GM18870 (cell line): ENCODE data around the gene RNF112.

ENCODE experiments used
- ATAC-seq: cut with Tn5 transposase; IDR thresholded peaks from one replicate; pipeline ENCODE4 v1.9.1; 2021; ENCODE audit warnings: moderate library complexity; ENCODE audit not compliant: unreplicated experiment

RNF112 gene

DNA sequence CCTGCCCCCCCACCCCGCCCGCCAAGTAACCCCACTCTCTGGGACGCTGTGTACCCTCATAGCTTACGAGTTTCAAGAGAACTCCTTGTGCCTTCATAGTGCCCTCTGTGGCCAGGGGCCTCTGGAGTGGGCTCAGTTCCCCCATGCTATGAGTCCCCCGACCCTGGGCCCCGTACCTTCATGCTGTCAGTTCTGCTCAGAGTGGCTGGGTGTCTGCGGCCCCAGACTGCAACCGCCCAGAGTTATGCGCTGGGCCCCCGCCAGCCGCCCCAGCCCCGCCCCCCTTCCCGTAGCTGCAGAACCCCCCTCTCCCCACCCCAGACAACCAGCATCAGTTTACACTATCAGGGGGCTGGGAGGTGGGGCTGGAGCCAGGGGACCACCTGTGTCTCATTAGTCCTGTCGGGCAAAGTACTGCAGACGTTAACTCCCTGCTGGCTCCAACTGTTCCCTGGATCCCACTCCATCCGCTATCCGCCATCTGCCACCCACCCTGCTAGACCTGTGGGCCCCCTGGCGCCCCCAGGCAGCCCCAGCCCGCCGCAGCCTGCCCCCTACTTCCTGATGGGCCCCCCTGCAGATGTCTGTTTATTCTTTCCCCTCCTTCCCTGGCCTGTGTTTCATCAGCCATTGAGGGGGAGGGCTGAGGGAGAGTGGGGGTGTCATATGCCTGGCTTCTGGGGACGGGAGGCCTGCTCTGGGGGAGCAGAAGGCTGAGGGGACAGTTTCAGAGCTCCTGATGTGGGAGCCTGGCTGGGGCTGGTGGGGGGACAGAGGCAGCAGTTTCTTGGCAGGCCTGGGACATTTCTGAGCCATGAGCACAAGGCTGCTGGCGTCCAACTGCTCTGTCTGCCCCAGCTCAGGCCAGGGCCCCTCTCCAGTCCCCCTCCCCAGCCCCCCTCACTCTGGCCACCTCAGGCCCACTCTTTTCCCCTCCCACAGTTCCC is 23.8 kb upstream of the RNF112 start, which contains the start of gene MFAP4:
Gene MFAP4 (minus strand): TSS at position 217 of the 947 bp plus-strand sequence. CDS start 35 bp downstream, at position 182.
- ATAC-seq: no peak

DNA sequence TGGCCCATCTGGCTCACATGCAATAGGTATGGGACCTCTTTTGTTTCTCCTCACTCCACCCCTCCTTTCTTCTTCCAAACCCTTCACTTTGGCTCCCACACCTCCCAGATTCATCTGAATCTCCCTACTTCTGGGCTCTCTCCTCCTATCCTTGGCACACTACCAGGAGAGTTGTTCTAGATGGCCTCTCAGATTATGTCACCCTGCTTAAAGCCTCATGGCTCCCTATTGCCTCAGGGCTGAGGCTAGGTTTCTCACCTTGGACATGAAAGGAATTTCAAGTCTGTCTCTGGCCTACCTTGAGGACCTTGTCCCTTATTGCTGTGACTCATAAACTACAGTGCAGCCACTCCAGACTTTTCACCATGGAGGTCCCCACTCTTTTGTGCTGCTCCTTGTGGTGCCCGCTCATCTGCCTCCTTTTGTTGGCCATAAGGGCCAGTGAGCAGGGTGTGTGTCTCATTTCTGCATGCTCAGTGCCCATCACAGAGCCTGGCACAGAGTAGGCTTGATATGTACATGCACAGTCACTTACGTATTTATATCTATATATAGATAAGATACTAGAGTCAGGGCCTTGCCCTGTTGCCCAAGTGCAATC is 23.0 kb upstream of the RNF112 start:
- ATAC-seq: no peak

DNA sequence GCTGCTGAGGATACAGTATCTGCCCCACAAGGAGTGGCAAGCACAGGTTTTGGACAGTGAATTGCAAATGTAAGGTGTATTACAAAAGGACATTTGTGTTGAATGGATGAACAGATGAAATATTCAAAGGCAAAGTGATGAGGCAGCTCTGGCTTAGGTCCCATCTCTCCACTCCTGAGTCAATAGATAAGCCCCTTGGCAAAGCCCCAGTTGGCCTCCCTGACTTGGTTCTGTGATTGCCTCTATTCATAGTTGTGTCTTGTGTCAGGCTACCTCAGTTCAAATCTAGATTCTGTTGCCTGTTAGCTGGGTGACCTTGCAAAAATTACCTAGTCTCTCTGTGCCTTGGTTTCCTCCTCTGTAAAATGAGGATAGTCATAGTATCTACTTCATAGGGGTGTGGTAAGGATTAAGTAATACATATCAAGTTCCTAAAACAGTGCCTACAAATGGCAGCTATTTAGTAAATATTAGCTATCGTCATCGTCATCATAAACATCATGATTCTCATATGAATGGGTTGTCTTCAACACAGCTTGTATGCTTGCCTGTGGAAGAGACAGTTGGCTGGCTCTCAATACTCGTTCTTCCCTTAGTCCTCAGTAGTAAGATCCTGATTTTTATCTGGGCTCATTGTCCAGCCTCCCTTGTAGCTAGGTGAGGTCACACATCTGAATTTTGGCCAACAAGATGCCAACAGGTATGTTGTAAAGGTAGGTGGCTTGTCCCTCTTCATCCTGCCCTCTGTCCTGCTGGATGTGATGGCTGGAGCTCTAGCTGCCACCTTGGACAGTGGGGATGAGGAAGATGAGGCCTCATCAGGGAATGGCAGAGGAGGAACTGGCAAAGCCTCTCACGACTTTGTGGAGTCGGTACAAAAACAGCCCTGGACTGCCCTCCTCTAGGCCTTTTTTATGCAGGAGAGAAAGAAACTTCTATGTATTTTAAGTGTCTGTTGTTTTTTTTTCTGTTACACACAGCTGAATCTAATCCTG is 21.9 kb upstream of the RNF112 start:
- ATAC-seq: no peak

DNA sequence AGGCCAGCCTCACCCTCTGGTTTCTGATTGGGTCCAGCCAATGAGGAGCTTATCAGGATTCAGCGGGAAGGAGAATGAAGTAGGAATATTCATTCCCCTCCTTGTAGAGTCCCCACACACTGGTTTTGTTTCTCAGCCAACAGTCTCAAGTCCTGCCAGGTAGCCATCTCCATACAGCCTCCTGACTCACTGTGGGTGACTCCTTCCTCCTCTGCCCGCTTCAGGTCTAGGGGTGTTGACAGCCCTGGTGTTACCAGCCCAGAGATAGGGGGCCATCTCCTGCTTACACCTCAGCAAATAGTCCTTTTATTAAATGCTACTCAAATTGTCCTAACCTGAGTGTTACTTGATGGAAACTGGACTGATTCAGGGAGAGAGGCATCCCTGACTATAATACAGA is 20.1 kb upstream of the RNF112 start:
- ATAC-seq: no peak

DNA sequence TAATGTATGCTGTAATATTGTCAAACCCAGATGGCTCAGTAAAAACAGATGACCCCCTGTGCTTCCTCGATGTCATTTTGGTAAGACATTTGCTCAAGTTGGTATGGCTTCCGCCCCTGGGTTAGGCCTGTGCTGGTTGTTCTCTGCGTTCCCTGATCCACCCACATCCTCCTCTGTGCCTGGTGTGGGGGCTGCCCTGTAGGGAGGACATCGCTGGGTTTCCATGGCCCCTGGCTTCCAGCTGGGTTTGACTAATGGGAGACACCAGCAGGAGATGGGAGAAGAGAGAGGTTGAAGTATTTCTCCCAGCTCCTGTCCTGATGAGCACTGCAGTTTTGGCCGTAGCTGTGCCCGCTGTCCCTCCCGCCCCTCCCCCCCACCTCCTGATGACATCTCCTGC is 19.6 kb upstream of the RNF112 start:
- ATAC-seq: no peak

DNA sequence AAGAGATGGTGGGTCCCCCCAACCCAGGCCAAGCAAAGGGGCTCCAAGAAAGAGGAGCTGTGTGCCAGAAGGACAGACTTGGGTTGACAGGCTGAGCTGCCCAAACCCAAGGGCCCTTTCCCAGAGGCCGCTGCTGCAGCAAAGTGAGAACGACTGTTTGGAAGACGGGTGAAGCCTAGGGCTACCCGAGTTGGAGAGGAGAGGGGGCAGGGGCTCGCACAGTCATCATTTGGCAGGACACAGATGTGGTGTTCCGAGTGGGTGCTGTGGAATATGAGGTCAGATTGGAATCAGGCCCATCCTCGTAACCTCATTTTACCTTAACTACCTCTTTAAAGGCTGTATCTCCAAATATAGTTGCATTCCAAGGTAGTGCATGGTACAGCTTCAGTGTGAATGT is 18.7 kb upstream of the RNF112 start:
- no peak for ATAC-seq

DNA sequence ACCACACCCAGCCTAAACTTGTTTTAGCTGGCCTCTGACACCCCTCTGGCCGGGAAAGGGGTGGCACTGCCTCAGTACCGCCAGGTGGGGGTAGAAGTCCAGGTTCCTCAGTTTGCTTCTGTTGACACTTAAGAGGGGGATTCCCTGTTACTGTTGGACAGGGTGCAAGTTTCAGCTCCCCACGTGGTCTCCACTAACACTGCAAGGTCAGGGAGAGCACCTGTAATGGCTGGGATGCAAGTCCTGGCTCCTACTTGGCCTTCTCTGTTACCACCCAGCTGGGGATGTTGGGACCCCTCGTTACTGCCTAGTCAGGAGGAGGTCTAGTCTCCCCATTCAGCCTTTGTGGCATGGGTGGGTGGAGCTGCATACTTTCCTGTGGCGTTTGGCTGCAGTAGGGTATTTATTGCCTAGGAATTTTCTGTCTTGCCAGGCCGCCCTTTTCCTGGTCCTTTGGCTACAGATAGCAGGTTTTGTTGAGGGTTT is 13.4 kb upstream of the RNF112 start:
- no peak for ATAC-seq

DNA sequence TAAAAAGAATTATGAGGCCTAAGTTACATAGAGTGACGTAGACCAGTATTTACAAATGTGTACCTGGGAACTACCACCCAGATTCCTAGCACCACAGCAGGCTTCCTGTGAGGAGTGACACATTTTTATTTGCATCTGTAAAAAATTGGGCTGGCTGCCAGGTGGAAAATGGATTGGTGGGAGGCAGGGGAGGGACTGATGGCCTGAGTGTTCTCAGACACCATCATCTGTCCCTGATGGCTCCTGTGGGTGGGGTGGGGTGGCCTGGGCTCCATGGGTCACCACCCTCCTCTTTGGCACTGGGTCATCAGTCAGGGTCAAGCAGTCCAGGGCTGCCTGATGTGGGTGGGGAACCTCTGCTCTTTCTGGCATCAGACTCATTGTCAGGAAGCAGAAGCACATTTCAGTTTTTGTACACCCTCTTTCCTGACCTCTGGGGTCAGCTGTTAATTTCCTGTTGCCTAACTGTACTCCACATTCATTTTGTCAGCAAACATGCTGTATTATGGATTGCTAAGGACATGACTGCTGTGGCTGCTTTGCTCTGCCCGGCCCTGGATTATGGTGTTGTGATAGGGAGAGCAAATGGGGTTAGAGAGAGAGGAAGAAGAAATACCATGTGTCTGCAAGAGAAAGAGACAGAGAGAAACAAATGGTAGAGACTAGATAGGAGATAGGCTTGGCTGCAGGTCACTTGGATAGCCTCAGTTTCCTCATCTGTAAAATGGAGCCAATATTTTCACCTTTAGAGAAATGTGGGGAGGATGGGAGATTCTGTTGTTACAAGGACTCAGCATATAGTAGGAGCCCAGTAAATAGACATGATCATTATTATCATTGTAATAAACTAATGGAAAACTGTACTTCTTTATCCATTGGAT is 12.5 kb upstream of the RNF112 start:
- ATAC-seq: no peak

DNA sequence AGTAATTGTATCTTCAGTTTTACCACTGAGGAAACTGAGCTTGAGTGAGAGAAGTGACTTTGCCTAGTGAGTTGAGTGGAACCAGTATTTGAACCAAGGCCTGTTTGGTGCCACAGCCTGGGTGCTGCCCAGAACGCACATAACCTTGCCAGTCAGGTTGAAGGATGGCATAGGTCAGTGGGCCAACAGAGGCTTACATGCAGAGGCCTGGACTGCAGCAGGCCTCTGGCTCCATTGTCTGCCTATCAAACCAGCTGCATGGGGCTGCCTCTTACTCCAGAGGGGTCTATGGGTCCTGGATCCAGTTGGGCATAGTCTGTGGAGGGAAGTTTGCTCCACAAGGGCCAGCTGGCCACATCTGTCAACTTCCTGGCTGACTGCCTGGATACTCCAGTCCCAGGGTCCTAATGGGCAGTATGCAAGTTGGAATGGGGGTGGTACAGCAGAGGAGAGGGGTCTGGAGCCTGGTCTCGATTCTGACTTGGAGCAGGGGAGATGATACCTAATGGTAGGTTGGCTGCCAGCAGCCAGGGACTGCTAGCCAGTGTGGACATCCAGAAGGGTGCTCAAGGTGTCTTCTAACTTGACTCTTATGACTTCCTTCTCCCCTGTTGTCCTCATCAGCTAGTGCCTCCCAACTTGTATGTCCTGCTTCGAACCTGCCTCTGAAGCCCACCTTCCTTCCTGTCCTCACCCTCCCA is 11.1 kb upstream of the RNF112 start:
- no peak for ATAC-seq

DNA sequence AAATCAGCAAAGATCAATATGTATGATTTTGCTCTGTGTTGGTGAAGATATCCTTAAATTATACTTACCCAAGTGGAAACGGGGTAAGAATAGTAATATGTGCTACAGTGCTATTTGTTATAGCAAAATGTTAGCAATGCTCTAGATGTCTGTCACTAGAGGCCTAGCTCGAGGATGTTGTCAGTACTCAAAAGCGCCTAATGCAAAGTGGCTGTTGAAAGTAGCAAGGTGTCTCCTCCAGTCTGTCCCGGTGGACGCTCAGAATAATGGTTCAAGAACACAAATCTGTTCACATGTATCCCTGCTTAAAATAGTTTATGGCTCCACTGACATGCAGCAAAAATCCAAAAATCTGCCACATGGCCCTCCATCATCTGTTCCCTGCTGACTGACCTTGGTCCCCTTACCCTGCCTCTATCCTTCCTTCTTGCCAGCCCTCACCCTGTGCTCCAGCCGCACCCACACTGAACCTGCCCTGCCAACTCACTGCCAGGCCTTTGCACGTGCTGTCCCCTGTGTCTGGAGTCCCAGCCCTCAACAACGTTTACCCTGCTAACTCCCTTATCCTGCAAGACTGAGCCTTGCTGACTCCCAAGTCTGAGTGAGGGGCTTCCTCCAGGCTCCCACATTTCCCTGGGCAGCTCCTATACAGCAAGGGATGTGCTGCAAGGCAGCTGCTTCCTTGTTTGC is 9.6 kb upstream of the RNF112 start:
- no peak for ATAC-seq

DNA sequence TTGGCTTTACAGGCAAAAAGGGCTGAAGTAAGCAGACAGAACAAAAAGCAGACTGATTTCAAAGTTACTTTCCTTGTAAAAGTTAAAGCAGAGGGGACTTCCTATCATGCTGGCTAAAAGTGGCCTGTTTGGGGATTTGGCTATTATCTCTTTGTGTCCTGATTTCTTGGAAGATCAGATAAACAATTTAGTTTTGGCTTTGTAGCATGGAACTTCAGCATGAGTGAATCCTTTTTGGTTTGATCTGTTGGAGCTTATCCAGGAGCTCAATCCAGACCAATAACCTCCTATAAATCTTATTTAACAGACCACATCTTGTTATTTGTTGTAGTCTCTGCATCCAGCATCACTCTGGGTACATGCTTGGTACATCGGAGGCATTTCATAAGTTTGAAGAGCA is 8.9 kb upstream of the RNF112 start:
- no peak for ATAC-seq

DNA sequence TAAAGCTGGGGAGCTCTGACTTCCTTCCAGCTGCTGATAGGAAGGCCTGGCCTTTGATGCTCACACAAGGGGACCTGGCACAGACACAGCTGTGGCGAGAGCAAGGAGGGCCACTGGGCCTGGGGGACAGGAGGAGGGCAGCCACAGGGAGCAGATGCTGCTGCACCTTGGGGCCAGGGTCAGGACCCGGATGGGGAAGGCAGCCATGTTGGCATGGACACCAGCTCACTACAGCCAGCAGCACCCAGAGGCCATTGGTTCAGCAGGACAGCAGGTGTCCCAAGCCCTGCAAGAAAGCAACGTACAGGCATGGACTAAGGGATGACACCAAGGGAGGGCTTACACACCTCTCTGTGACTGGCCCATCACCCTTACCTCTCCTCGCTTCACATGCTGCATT is 8.0 kb upstream of the RNF112 start:
- ATAC-seq: no peak

DNA sequence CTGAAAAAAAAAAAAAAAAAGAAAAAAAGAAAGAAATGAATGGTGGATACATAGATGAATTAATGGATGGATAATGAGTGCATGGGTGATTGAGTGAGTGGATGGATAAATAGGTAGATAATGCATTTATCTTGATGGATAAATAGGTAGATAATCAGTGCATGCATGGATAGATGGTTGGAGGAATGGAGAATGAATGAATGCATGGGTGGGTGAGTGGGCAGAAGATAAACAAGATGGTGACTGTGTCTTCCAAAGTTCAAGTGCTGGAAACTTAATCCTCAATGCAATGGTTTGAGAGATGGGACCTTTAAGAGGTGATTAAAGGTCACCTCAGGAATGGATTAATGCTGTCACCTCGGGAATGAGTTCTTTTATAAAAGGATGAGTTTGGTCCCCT is 6.8 kb upstream of the RNF112 start:
- no peak for ATAC-seq

DNA sequence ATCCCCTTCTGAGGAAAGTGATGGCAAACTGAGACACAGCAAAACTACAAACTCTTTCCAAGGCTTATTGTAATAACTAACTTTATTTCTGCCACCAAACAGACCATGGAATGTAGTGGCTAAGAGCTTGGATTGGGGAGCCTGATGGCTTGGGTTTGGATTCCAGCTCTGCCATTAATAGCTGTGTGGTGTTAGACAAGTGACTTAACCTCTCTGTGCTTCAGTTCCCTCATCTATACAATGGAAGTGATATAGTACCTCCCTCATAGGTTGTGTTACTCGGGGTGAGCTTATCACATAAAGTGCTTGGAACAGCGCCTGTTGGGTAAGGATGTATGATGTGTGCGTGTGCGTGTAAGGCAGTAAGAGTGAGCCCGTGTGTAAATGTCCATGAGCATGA is 5.9 kb upstream of the RNF112 start:
- ATAC-seq: no peak

DNA sequence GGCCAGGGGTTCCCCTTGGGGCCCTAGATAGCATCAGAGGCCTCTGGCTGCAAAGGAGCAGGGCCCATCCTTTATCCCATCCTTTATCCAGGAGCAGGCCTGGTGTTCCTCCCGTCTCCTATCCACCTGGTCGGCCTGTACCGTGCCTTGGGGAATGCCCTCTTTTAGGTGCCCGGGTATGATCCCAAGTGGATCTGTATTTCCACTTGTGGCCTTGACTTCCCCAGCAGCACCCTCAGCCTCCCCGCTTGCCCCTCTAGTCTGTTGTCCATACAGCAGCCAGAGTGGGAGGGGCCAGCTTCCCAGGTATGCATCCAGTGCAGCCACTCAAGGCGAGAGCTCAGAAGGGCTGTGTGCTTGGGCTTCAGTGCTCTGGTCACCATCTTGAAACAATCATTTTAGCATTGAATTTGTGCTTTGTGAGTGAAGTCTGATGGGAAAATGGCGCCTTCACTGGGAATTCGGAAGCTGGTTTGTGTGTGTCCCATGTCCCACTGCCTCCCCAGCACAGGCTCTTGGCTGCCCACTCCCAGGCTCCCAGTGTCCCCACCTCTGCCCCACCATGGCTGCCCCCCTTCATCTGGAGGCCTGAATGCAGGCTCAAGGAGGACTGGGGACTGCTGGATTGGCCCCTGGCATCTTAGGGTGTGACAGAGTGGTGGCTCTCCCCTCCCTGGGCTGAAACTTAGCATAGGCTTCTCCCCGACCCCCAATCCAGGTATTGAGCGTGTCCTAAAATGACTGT is 3.3 kb upstream of the RNF112 start:
- ATAC-seq: no peak

DNA sequence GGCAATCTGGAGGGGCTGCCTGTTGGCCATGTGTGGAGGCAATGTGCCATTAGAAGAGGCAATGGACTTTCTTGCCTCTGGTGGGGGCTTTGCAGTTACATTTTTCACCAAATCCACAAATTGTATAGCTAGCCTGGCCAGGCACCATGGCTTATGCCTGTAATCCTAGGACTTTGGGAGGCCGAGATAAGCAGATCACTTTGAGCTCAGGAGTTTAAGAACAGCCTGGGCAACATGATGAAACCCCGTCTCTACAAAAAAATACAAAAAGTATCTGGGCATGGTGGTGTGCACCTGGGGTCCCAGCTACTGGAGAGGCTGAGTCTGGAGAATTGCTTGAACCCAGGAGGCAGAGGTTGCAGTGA is 2.7 kb upstream of the RNF112 start:
- ATAC-seq: no peak

DNA sequence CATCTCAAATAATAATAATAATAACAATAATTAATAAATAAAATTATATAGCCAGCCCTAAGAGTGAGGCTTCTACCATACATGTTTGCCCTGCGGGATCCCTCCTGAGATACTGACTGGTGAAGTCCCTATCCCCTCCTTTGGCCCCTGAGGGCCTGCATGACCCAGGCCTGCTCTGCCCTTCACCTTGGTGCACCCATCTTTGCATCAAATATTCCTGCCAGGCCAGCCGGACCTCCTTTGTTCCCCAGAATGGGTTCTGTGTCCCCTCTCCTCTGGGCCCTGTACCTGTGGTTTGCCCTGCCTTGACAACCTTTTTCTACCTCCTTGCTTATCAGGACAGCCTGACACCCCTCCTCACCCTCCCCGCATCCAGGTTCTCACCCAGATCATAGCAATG is 2.0 kb upstream of the RNF112 start:
- ATAC-seq: no peak

DNA sequence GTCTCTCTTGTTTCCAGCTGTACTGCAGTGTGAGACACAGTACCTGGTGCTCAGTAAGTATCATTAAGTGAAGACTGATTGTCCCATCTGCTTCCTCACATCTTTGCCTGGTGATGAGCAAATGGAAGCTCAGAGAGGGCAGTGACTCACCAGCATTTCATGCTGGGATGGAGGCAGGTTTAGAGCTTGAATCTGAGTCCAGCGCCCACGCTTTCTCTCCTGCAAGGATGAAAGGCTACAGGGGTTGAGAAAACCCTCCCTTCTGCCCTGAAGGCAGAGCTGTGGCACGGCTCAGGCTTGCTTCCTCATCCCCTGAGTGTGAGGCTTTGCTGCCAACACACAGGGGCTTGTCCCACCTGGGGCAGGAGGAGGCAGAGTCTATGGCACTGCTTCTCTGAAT is 1.5 kb upstream of the RNF112 start:
- ATAC-seq: no peak
